HCT116 (cell line): ENCODE measurements around the gene PRKCA. TPM values are rescaled to one million over a fixed set of nuclear protein-coding genes. Genes with fewer than 3 reads are reported as not detected.

Experiments used
- ATAC-seq: fragments of 200-7000 bp; cut with Tn5 transposase; 2 replicates; pipeline ENCODE4 v1.9.1; 2020; ENCODE audit warnings: mild to moderate bottlenecking, moderate library complexity
- BruUV-seq: library from RNA; stranded (reverse); fragments of 400-500 nt; replicated peaks from 2 replicates; lab custom pipeline; 2021; lab: Mats Ljungman, UMichigan
- CTCF ChIA-PET: fragments of 300-600 bp; sonication (Branson Sonifier 250); formaldehyde crosslinking; loops from one replicate; lab custom pipeline; 2021; ENCODE audit warnings: antibody characterized with exemption; lab: Charles Lee
- POLR2A ChIA-PET: fragments of 300-600, 350-600 bp; sonication (Branson Sonifier 250); formaldehyde crosslinking; loops from one replicate; lab custom pipeline; 2021; ENCODE audit warnings: antibody characterized with exemption; lab: Charles Lee
- RAD21 ChIA-PET, 2 experiments: fragments of 300-600 bp; sonication (Branson Sonifier 250); formaldehyde crosslinking; loops; one replicate each; lab custom pipeline; 2023; ENCODE audit warnings: low total read pairs in 2 of 2; ENCODE audit not compliant: uncharacterized antibody in 2 of 2, unreplicated experiment in 2 of 2, low non-redundant PET in 1 of 2; lab: Charles Lee
- DNase-seq: peaks from one replicate; pipeline ENCODE4 v3.0.0-alpha.2; 2010; ENCODE audit warnings: low read depth, low spot score
- H2AFZ ChIP-seq: fragments of 200-600 bp; shearing (Covaris generic), sonication (generic); 2 replicates; pipeline ENCODE4 v1.6.1; 2017; ENCODE audit warnings: low read depth, mixed run types, mixed read lengths, antibody characterized with exemption, low read length; ENCODE audit not compliant: poor library complexity, severe bottlenecking
- H3K27ac ChIP-seq: 2 replicates; pipeline ENCODE4 v1.5.1; 2012; ENCODE audit warnings: low read depth, low read length
- H3K27me3 ChIP-seq: fragments of 200-600 bp; sonication (generic); 2 replicates; pipeline ENCODE4 v1.6.1; 2016; ENCODE audit warnings: mixed run types, low read length, mixed read lengths; ENCODE audit not compliant: insufficient read depth
- H3K36me3 ChIP-seq, 2 experiments: fragments of 200-500 bp in 1 of 2; fragments of 200-600 bp in 1 of 2; sonication (Bioruptor generic) in 1 of 2; sonication (generic) in 1 of 2; 2 replicates each; pipeline versions ENCODE4 v1.5.1 to v1.6.1; 2014 to 2016; ENCODE audit warnings: low read length in 2 of 2, inconsistent platforms in 1 of 2, mixed read lengths in 1 of 2, mixed run types in 1 of 2; ENCODE audit not compliant: insufficient read depth in 2 of 2, control insufficient read depth in 1 of 2
- H3K4me1 ChIP-seq, 2 experiments: fragments of 200-600 bp in 1 of 2; sonication (generic) in 1 of 2; 2 replicates each; pipeline versions ENCODE4 v1.5.1 to v1.6.1; 2012 to 2017; ENCODE audit warnings: low read length in 2 of 2, inconsistent platforms in 1 of 2, mild to moderate bottlenecking in 1 of 2, mixed read lengths in 1 of 2, mixed run types in 1 of 2, moderate library complexity in 1 of 2; ENCODE audit not compliant: insufficient read depth in 2 of 2, control insufficient read depth in 1 of 2
- H3K4me2 ChIP-seq: fragments of 200-600 bp; sonication (generic); 2 replicates; pipeline ENCODE4 v1.6.1; 2017; ENCODE audit warnings: mixed run types, low read length, mixed read lengths
- H3K4me3 ChIP-seq, 2 experiments: fragments of 200-600 bp in 1 of 2; sonication (generic) in 1 of 2; replicated peaks in 1 of 2; 2 replicates each; pipeline ENCODE4 v1.5.1; 2011 to 2016; ENCODE audit warnings: low read length in 2 of 2, control low read depth in 1 of 2, low read depth in 1 of 2, mild to moderate bottlenecking in 1 of 2, mixed read lengths in 1 of 2, mixed run types in 1 of 2
- H3K79me2 ChIP-seq: fragments of 200-600 bp; sonication (generic); 2 replicates; pipeline ENCODE4 v1.6.1; 2017; ENCODE audit warnings: mild to moderate bottlenecking, mixed run types, low read length, moderate library complexity, mixed read lengths; ENCODE audit not compliant: insufficient read depth
- H3K9ac ChIP-seq: fragments of 200-600 bp; sonication (generic); 2 replicates; pipeline ENCODE4 v1.6.1; 2016; ENCODE audit warnings: low read length, mixed read lengths
- H3K9me2 ChIP-seq: fragments of 200-600 bp; sonication (generic), shearing (Covaris generic); 2 replicates; pipeline ENCODE4 v1.6.1; 2017; ENCODE audit warnings: mixed run types, mild to moderate bottlenecking, moderate library complexity; ENCODE audit not compliant: insufficient read depth
- H3K9me3 ChIP-seq, 2 experiments: fragments of 200-500 bp in 1 of 2; fragments of 200-600 bp in 1 of 2; sonication (Bioruptor generic) in 1 of 2; sonication (generic) in 1 of 2; 2 replicates each; pipeline ENCODE4 v1.6.1; 2014 to 2017; ENCODE audit warnings: low read length in 2 of 2, mixed read lengths in 2 of 2, inconsistent platforms in 1 of 2, low read depth in 1 of 2, mild to moderate bottlenecking in 1 of 2, mixed run types in 1 of 2, moderate library complexity in 1 of 2; ENCODE audit not compliant: control insufficient read depth in 1 of 2, insufficient read depth in 1 of 2
- H4K20me1 ChIP-seq: fragments of 200-600 bp; sonication (generic), shearing (Covaris generic); 2 replicates; pipeline ENCODE4 v1.6.1; 2017; ENCODE audit warnings: mixed run types, mild to moderate bottlenecking, moderate library complexity; ENCODE audit not compliant: insufficient read depth
- CBX3 ChIP-seq: IDR thresholded peaks from 2 replicates; pipeline ENCODE4 v1.6.1; 2012; ENCODE audit warnings: low read depth
- CEBPB ChIP-seq: IDR thresholded peaks from 2 replicates; pipeline ENCODE4 v1.6.1; 2012; ENCODE audit warnings: low read depth
- EZH2 ChIP-seq: fragments of 200-600 bp; sonication (generic); IDR thresholded peaks from 2 replicates; pipeline ENCODE4 v1.6.1; 2017; ENCODE audit warnings: antibody characterized with exemption, mixed run types
- RAD21 ChIP-seq: IDR thresholded peaks from 2 replicates; pipeline ENCODE4 v1.6.1; 2012; ENCODE audit warnings: low read depth, mild to moderate bottlenecking
- SRF ChIP-seq: IDR thresholded peaks from 2 replicates; pipeline ENCODE4 v1.6.1; 2012; ENCODE audit warnings: low read depth
- ZFX ChIP-seq: fragments of 450-650 bp; IDR thresholded peaks from 2 replicates; pipeline ENCODE4 v1.6.1; 2017
- intact Hi-C: fragments of 100-400 bp; cut with micrococcal nuclease; formaldehyde crosslinking; loops from 2 replicates; pipeline ENCODE4 v1.10.0; 2022
- total RNA-seq: library from RNA; stranded (reverse); gene quantifications from one replicate; pipeline ENCODE4 v1.2.1, GENCODE V29; 2021; ENCODE audit not compliant: unreplicated experiment
- TF ChIP-seq, protein P1 (sequence below): IDR thresholded peaks from 2 replicates; pipeline ENCODE4 v1.6.1; 2011; ENCODE audit warnings: mild to moderate bottlenecking, low read length, moderate library complexity; ENCODE audit not compliant: insufficient replicate concordance; ENCODE audit errors: extremely low read depth
- TF ChIP-seq, protein P2 (sequence below), 3 experiments: fragments of 200-600 bp in 1 of 3; sonication (generic) in 1 of 3; IDR thresholded peaks in 2 of 3; conservative IDR thresholded peaks in 1 of 3; 2 replicates each; pipeline ENCODE4 v1.5.1; 2012 to 2017; ENCODE audit warnings: low read depth in 2 of 3, low read length in 2 of 3, antibody characterized with exemption in 1 of 3, borderline replicate concordance in 1 of 3, control low read depth in 1 of 3, mild to moderate bottlenecking in 1 of 3, mixed read lengths in 1 of 3, mixed run types in 1 of 3, moderate library complexity in 1 of 3; ENCODE audit not compliant: insufficient read depth in 1 of 3

The PRKCA gene
- total RNA-seq, 1 experiment from 2014 or later = 18.8 TPM

DNA sequence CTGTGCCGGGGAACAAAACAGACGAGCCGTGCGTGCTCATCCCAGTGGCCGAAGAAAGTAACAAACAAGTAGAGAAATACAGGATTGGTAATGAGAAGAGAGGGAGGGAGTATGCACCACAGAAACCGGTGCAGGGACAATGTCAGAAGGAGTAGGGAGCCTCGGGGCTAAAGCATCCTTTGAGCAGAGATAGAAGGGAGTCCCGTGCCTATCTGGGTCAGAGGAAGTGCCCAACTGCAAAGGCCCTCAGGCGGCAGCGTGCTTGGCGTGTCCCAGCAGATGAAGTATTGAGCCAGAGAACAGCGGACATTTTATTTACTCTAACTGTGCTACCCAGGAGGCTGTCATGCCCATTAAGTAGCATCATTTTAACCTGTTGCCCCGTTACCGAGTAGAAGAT, 417.6 kb downstream of the PRKCA start:
- RAD21 ChIA-PET = no interaction called here
- Histone ChIP-seq H3K27me3 (no peaks in the 10 kb centered on the region), H3K4me3 (no peak overlapping the region), H3K9ac (no peak overlapping the region), H3K9me2 (no peaks in the 10 kb centered on the region), H2AFZ (no peak overlapping the region), H3K4me1 (peaks cover 6 to 10% of the 10 kb centered on the region in 2 experiments; a peak in 1 of 4 replicates), H4K20me1 (no peaks in the 10 kb centered on the region), H3K9me3 (no peaks in the 10 kb centered on the region), H3K4me2 (no peak overlapping the region), H3K27ac (no peak overlapping the region), H3K36me3 (no peaks in the 10 kb centered on the region), H3K79me2 (no peaks in the 10 kb centered on the region)
- DNase-seq = no peak
- TF ChIP-seq RAD21 = no peak
- no peak for TF ChIP-seq EZH2
- TF ChIP-seq ZFX = no peak
- no peak for TF ChIP-seq CEBPB
- no peak for TF ChIP-seq CBX3
- TF ChIP-seq SRF = no peak
- TF ChIP-seq, protein P1, sequence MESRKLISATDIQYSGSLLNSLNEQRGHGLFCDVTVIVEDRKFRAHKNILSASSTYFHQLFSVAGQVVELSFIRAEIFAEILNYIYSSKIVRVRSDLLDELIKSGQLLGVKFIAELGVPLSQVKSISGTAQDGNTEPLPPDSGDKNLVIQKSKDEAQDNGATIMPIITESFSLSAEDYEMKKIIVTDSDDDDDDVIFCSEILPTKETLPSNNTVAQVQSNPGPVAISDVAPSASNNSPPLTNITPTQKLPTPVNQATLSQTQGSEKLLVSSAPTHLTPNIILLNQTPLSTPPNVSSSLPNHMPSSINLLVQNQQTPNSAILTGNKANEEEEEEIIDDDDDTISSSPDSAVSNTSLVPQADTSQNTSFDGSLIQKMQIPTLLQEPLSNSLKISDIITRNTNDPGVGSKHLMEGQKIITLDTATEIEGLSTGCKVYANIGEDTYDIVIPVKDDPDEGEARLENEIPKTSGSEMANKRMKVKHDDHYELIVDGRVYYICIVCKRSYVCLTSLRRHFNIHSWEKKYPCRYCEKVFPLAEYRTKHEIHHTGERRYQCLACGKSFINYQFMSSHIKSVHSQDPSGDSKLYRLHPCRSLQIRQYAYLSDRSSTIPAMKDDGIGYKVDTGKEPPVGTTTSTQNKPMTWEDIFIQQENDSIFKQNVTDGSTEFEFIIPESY = no peak
- TF ChIP-seq, protein P2, sequence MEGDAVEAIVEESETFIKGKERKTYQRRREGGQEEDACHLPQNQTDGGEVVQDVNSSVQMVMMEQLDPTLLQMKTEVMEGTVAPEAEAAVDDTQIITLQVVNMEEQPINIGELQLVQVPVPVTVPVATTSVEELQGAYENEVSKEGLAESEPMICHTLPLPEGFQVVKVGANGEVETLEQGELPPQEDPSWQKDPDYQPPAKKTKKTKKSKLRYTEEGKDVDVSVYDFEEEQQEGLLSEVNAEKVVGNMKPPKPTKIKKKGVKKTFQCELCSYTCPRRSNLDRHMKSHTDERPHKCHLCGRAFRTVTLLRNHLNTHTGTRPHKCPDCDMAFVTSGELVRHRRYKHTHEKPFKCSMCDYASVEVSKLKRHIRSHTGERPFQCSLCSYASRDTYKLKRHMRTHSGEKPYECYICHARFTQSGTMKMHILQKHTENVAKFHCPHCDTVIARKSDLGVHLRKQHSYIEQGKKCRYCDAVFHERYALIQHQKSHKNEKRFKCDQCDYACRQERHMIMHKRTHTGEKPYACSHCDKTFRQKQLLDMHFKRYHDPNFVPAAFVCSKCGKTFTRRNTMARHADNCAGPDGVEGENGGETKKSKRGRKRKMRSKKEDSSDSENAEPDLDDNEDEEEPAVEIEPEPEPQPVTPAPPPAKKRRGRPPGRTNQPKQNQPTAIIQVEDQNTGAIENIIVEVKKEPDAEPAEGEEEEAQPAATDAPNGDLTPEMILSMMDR (IDR thresholded peaks at IDR 0.05 in 2 of 3, conservative IDR thresholded peaks at IDR 0.05 in 1 of 3; ENCODE audit: borderline replicate concordance in 1 of 3, insufficient read depth in 1 of 3, low read depth in 2 of 3, low read length in 2 of 3) = no peak
- no peak for ATAC-seq
- POLR2A ChIA-PET = no interaction called here
- CTCF ChIA-PET = no interaction called here
- intact Hi-C loops = no loop called here
- no TSS peak for BruUV-seq
